ENCODE data around the gene SNX19. TPM values are rescaled to one million over a fixed set of nuclear protein-coding genes. Genes with fewer than 3 reads are reported as not detected.

Gene SNX19
- total RNA-seq, 1 donor from 2014 or later: 45.6 TPM

GRCh38 chr11:130897262-130898182 is 18.8 kb downstream of the SNX19 start:
- Mint-ChIP-seq H3K4me3 (ENCODE audit: unreplicated experiment) (no peak overlapping the region), H3K36me3 (ENCODE audit: low read depth, unreplicated experiment) (peaks cover 26% of the 10 kb centered on the region), H3K27me3 (ENCODE audit: low read depth, unreplicated experiment) (no peaks in the 10 kb centered on the region), H3K27ac (ENCODE audit: unreplicated experiment) (no peak overlapping the region), H3K4me1 (ENCODE audit: low read depth, unreplicated experiment) (peaks cover 10% of the 10 kb centered on the region), H3K9me3 (ENCODE audit: unreplicated experiment) (no peaks in the 10 kb centered on the region)
- peak overlapping the region; percentile 7 for H2AFZ ChIP-seq (ENCODE audit: low read depth, low read length)
- peak; percentile 99 for DNase-seq (ENCODE audit: low read depth)
- peak overlapping the region; percentile 60 for H3K9ac ChIP-seq (ENCODE audit: low read length)
- no peaks in the 10 kb centered on the region for H3K79me2 ChIP-seq (ENCODE audit: insufficient read depth, low read length)
- H3K9me3 ChIP-seq (ENCODE audit: insufficient read depth, low read depth, low read length): no peaks in the 10 kb centered on the region
- H3K4me3 ChIP-seq (ENCODE audit: insufficient read depth, low read depth, low read length): no peak overlapping the region
- H4K20me1 ChIP-seq (ENCODE audit: insufficient read depth, low read length): peaks cover 3% of the 10 kb centered on the region
- peaks cover 19% of the 10 kb centered on the region for H3K4me1 ChIP-seq (ENCODE audit: insufficient read depth, low read length)
- peak; percentile 53 for TF ChIP-seq EZH2 (IDR thresholded peaks at IDR 0.05; ENCODE audit: insufficient read depth, low read length)
- TF ChIP-seq, protein P1, sequence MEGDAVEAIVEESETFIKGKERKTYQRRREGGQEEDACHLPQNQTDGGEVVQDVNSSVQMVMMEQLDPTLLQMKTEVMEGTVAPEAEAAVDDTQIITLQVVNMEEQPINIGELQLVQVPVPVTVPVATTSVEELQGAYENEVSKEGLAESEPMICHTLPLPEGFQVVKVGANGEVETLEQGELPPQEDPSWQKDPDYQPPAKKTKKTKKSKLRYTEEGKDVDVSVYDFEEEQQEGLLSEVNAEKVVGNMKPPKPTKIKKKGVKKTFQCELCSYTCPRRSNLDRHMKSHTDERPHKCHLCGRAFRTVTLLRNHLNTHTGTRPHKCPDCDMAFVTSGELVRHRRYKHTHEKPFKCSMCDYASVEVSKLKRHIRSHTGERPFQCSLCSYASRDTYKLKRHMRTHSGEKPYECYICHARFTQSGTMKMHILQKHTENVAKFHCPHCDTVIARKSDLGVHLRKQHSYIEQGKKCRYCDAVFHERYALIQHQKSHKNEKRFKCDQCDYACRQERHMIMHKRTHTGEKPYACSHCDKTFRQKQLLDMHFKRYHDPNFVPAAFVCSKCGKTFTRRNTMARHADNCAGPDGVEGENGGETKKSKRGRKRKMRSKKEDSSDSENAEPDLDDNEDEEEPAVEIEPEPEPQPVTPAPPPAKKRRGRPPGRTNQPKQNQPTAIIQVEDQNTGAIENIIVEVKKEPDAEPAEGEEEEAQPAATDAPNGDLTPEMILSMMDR (IDR thresholded peaks at IDR 0.05; ENCODE audit: insufficient read depth, low read depth, low read length): no peak
- peaks cover 47% of the 10 kb centered on the region for H3K36me3 ChIP-seq (ENCODE audit: insufficient read depth, low read length)
- H3K27ac ChIP-seq (ENCODE audit: low read depth, low read length): peak overlapping the region; percentile 82
- peak overlapping the region; percentile 62 for H3K4me2 ChIP-seq (ENCODE audit: low read length)
- FAIRE-seq: peak; percentile 71
- no peaks in the 10 kb centered on the region for H3K27me3 ChIP-seq (ENCODE audit: insufficient read depth, low read length)

DNA sequence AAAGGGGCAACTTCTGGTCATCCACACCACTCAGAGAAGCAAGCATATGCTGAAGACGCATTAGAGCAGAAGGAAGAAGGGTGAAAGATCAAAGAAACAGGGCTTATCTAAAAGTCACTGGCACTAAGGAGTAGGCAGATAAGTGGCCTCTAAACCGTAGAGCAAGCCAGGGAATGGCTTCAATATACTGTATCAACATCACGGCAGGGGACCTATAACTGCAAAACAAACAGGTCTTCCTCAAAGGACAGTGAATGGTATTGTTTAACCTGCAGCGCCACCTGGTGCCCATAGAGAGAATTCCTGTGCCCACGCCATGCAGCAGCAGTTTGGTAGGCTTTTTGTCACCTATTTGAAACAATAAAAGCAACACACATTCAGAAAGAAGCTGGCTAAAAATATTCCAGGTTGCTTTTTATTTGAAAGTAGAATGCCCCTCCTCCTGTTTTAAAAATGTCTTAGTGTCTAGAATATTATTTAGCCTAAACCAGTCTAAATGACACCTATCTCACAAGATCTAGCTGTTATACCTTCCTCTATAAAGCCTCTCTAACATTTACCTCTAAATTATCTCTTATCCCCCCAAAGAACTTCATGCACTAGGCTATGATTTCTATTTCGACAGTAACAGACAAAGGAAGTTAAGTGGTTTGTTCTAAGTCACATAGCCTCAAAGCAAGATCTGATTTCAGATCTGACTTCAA is 21.8 kb downstream of the SNX19 start:
- Histone ChIP-seq H3K4me3 (ENCODE audit: insufficient read depth, low read depth, low read length) (no peak overlapping the region), H3K36me3 (ENCODE audit: insufficient read depth, low read length) (peaks cover 29% of the 10 kb centered on the region), H2AFZ (ENCODE audit: low read depth, low read length) (no peak overlapping the region), H3K4me1 (ENCODE audit: insufficient read depth, low read length) (peaks cover 25% of the 10 kb centered on the region), H3K27me3 (ENCODE audit: insufficient read depth, low read length) (no peaks in the 10 kb centered on the region), H3K27ac (ENCODE audit: low read depth, low read length) (peak overlapping the region; percentile 10), H3K4me2 (ENCODE audit: low read length) (no peak overlapping the region), H3K79me2 (ENCODE audit: insufficient read depth, low read length) (no peaks in the 10 kb centered on the region), H4K20me1 (ENCODE audit: insufficient read depth, low read length) (peaks cover 3% of the 10 kb centered on the region), H3K9ac (ENCODE audit: low read length) (no peak overlapping the region), H3K9me3 (ENCODE audit: insufficient read depth, low read depth, low read length) (no peaks in the 10 kb centered on the region)
- DNase-seq (ENCODE audit: low read depth) (peak; percentile 44), FAIRE-seq (no peak)
- no peak overlapping the region for H3K27ac Mint-ChIP-seq (ENCODE audit: unreplicated experiment)
- H3K27me3 Mint-ChIP-seq (ENCODE audit: low read depth, unreplicated experiment): no peaks in the 10 kb centered on the region
- H3K36me3 Mint-ChIP-seq (ENCODE audit: low read depth, unreplicated experiment): peaks cover 15% of the 10 kb centered on the region
- H3K4me1 Mint-ChIP-seq (ENCODE audit: low read depth, unreplicated experiment): peaks cover 10% of the 10 kb centered on the region
- no peak overlapping the region for H3K4me3 Mint-ChIP-seq (ENCODE audit: unreplicated experiment)
- H3K9me3 Mint-ChIP-seq (ENCODE audit: unreplicated experiment): no peaks in the 10 kb centered on the region
- TF ChIP-seq, protein P1 (IDR thresholded peaks at IDR 0.05; ENCODE audit: insufficient read depth, low read depth, low read length): peak; percentile 94
- TF ChIP-seq EZH2 (IDR thresholded peaks at IDR 0.05; ENCODE audit: insufficient read depth, low read length): no peak

All from astrocyte (in vitro differentiated cells and primary cell).